ENCODE measurements around the gene TGM1. TPM values are rescaled to one million over a fixed set of nuclear protein-coding genes. Genes with fewer than 3 reads are reported as not detected.
A peak's percentile ranks its signal among the peaks of the same experiment; 100 is the strongest.

TGM1 gene
- total RNA-seq, 1 donor from 2014 or later, result 0.64 TPM

DNA sequence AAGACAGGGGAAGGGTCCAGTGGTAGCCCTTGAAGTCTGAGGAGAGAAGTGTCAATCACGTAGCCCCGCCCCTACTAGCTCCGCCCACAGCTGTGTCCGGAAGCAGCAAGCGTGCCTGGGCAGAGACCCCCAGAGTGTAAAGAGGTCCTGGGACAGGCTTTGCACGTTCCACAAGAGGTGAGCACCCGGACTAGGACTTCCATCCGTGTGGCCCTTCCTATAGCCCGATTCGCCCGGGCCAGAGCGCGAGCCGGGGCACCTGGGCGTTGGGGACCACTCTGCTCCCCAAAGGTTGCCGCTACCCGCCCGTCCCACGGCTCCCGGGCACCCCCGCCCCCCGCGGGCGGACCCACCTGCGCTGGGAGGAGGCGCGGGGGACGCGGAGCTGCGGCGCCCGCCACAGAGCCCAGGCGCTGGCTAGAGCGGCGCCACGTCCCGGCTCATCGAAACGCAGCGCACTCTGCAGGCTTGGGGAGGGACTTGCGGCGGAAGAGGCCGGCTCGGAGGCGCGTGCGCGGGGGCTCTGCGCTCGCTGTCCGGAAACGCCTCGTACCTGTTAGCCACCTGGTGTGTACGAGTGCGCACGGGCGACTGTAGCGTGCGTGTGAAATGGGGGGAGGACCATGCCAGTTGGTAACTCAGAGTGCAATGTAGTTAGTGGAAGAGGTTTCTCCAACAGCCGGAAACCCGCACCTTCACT, 8.3 kb upstream of the TGM1 start, which contains the start of gene RABGGTA:
RABGGTA (minus strand) TSS at position 464 of the 700 bp plus-strand sequence. CDS start 482 bp downstream, outside the sequence.
- DNase-seq (ENCODE audit: low read depth in 2 of 2), result peak; percentile 78 to 90

DNA sequence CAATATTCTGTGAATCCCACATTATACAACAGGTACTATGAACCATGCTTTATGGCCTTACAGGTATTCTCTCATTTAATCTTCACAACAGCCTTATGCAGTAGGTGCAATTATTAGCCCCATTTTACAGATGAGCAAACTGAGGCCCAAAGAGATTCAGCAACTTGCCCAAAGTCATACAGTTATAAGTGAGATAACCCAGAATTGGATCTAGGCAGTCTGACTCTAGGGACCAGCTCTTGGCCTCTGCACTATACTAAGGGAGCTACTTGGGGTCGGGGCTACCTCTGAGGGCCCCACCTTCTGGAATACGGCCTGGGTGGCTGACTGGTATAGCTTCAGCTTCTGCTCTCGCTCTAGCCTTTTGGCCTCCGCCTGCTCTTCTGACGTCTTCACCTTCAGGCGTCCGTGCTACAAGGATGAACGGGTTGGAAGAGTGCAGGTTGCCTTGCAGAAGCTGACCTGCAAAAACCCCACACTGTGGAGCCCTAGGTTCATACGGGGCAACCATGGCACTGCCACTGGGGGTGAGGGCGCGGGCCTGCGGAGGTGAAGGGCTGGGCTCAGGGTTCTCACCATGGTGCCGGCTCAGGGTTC, 7.7 kb upstream of the TGM1 start:
- DNase-seq (ENCODE audit: low read depth in 2 of 2), result no peak

DNA sequence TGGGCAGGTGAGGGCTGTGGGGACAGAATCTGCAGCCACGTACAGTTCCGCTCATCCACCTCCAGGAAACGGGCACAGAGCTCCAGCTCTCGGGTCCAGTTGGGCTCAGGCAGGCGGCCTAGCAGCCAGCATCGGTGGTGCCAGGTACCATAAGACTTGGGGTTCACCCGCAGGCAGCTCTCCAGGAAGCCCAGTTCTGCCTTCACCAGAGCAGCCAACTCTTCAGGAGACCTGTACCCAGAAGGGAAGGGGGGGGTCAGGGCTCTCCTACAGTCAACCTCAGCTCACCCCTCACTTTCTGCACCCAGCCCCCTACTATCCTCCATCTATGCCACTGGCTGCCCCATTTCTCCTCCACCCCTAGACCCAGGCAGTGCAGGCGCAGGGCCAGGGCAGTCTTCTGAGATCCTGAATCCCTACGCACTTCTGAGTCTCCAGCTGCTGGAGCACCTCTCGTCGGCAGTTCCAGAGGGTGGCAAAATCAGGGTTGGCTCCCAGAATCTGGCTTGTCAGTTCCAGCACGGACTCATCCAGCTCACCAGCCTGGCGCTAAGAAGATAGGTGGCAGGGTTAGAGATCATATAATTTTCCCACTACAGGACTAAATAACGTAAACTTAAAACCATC, 7.0 kb upstream of the TGM1 start:
- DNase-seq (ENCODE audit: low read depth in 2 of 2), result no peak

DNA sequence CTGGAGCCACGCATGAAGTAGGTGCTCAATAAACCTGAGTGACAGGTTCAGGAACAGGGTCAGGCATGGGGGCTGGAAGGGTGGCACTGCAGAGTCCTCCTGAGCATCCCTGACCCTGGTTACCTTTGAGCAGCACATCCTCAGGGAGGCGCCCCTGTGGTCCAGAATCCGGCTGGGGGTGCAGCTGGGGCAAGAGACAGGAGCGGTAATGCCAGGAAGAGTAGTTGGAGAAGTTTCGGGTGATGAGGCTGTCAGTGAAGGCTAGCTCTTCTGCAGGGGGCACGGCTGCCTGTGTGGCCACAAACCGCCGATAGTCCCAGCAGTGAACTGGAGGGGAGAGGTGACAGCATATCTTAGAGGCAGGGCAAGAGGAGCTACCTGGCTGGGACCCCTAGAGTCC, 6.4 kb upstream of the TGM1 start:
- DNase-seq (ENCODE audit: low read depth in 2 of 2), result no peak

DNA sequence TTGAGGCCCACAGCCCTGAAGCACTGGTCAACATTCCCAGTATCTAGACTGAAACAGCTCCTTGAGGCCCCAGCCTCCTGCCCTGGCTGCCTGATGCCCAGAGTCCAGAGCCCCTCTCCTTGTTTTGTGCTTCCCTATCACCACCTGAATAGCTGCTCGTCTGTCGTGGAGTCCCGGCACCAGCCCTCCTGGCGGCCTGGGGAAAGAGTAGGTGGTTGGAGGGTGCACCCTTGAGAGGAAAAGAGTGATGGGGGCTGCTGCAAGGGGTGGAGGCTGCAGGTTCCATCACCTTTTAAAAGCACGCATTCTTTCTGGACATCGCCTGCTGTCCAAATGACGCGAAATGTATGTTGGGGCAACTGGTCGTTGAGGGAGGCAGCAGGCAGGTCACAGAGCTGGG, 5.2 kb upstream of the TGM1 start:
- DNase-seq (ENCODE audit: low read depth in 2 of 2), result no peak

DNA sequence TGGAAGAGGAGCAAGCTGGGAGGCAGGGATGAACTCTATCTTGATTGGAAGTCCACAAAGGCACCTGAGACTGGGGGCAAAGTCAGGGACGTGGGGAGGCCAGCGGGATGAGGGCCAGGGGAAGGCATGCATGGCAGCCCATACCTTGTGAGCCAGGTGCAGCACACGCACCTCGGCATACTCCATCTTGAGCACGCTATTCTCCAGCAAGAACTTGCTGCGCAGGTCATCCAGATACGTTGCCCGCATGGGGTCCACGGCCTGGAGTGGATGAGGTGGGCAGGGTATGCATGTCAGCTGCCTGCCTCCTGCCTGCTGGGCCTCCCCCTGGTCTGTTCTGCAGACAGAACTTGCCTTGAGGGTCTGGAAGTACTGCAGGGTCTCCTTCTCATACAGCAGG, 4.5 kb upstream of the TGM1 start:
- DNase-seq (ENCODE audit: low read depth in 2 of 2), result no peak

DNA sequence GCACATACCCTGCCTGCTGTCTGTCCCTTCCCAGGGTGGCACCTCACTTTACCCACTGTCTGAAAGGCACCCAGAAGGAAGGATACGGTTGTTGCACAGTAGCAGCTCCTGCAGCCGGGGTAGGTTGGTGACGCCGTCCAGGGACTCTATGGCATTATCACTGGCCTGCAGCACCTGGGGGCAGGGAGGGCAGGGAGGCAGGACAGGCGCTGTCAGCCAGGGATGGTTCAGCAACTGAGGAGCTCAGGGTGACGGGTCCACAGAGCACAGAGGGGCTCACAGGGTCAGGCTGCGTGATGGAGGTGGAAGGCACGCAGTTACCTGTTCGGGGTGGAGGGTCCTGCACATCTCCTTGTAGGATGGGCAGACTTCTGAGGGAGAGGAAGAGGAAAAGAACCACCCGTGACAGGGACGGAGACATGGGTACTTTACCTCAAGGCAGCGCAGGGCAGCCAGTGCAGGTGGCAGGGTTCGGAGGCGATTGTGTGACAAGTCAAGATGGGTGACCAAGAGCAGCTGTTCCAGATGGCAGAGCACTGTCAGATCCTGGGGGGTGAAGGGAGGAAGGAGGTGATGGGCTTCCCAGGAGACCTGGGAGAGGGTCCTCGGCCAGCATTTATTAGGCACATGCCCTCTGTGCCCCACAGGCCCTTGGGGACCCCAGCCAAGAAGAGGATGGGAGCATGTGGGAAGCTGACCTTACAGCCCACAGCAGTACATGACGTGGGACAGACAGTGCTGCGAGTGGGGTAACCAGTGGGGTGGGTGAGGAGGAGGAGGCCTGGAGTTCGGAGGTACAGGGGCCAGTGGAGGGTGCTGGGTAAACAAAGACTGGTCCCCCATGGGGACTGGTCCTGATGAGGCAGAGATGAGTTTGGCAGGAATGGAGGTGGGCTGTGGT, 3.6 kb upstream of the TGM1 start:
- no peak for DNase-seq (ENCODE audit: low read depth in 2 of 2)

DNA sequence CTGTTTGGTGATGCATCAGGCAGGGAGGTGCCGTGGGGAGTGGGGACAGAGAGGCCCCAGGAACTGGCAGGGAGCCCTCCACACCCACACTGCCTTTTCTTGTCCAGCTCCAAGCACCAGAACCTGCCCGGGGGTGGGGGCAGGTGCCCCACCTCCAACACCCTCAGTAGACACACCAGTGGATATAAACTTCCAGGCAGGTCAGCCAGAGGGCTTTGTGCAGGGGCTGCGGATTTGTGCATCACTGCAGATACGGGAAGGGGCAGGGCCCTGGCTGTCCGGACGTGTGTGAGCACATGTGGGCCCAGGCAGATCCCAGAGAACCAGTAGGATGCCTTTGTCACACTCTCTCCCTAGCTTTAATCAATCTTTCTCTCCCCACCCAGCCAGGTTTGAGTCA, 1.3 kb upstream of the TGM1 start:
- DNase-seq (ENCODE audit: low read depth in 2 of 2), result no peak

DNA sequence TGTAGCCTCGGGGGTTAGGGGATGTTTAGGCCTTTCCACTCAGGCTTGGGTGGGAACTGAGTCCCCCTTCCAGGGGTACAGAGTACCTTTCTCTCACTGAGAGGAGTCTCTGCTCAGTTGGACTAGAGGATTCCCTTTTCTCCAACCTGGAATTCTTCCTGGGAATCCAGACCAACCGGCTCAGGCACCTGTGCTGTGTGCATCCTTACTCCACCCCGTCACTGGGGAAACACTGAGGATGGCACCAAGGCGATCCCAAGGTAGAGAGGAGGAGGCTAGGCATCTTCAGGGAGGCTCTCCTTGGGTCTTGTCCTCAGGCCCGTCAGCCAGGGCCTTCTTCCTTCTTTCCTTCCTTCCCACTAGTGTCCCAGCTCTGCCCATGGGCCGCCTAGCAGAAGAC, 871 bp upstream of the TGM1 start:
- DNase-seq (ENCODE audit: low read depth in 2 of 2), result no peak

DNA sequence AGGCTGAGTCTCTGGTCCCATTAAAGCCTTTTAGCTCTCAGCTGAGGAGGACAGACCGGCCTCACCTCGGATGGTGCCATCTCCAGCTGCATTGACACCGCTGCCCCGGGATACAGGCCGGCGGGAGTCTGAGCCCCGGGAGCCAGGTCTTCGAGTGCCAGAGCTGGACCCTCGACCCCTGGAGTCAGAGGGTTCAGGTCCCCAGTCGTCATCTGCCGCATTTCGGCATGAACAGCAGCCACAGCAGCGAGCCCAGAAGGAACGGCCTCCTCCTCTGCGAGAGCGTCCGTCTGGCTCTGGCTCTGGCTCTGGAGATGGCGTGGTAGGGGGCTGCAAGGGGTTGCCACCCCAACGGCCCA, 1.0 kb downstream of the TGM1 start:
- no peak for DNase-seq (ENCODE audit: low read depth in 2 of 2)

DNA sequence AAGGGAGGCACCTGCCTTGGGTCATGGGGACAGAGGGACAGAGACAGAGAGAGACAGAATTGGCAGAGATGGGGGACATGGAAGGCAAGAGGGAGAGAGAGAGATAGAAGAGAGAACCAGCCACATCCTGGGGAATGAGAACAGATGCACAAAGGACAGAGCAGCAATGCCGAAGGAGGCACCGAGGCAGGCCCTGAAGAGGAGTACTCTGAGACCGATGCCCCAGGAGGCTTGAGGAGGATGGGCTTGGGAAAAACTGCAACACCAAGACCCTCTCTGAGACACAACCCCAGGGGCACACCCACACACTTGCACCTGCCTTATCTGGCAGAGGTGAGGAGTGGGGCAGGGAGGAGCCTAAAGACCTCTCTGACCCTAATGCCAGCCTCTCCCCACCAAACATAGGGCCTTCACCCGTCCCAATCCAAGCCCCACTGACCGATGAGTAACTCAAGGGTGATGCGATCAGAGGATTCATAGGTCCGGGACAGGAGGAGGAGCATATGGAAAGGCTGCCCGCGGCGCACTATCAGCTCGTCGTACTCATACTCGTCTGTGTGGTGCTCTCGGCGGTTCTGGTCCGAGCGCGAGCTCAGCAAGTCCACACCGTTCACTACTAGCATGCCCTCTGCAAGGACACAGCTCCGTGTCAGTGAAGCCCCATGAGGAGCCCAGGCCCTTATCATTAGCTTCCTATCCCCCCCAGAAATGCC, 1.6 kb downstream of the TGM1 start:
- DNase-seq (ENCODE audit: low read depth in 2 of 2), result no peak

DNA sequence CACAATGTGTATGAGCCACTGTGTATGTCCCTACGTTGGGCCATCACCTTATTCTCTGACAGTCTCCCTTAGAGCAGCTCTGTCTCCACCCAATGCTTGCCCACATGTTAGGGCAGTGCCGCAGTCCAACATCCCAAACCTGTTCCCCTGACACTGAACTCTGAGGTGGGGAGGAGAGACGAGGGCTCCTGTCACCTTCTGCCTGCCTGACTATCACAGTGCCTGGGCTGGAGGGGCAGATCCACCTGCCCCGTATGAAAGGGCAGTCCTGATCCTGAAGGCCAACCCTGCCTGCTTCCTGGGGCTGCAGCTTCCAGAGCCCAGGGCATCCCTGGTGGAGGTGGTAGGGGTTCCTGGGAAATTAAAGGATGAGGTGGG, 2.2 kb downstream of the TGM1 start:
- no peak for DNase-seq (ENCODE audit: low read depth in 2 of 2)

DNA sequence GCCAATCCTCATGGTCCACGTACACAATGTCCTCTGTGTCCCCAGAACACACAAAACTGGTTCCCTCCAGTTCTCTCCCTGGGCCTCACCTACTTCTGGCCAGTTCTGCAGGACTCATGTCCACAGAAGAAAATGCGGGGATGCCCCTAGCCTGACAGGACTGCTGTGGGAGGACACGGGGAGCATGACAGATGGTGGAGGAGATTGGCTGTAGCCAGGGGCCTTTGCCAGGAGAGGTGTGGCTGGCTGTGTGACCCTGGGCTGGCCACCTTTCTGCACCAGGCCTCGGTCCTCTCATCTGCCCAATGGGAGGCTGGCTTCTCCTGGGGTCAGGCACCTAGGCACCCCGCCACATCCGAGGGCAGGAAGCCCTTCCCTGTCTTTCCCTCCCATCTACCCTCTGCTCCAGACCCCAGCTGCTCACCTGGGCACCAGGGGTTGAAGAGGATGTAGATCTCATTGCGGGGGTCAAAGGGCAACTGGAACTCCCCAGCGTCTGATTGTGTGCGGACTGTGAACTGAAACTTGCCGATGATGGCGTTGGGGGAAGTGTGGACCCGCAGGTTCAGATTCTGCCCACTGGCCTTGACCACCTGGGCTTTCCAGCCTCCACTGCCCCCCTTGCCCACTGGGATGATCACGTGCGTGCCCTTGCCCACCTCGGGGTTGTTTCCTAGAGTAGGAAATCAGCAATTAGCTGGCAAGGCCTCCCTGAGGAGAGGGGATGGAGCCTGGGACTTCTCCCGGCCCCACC, 2.8 kb downstream of the TGM1 start:
- no peak for DNase-seq (ENCODE audit: low read depth in 2 of 2)

DNA sequence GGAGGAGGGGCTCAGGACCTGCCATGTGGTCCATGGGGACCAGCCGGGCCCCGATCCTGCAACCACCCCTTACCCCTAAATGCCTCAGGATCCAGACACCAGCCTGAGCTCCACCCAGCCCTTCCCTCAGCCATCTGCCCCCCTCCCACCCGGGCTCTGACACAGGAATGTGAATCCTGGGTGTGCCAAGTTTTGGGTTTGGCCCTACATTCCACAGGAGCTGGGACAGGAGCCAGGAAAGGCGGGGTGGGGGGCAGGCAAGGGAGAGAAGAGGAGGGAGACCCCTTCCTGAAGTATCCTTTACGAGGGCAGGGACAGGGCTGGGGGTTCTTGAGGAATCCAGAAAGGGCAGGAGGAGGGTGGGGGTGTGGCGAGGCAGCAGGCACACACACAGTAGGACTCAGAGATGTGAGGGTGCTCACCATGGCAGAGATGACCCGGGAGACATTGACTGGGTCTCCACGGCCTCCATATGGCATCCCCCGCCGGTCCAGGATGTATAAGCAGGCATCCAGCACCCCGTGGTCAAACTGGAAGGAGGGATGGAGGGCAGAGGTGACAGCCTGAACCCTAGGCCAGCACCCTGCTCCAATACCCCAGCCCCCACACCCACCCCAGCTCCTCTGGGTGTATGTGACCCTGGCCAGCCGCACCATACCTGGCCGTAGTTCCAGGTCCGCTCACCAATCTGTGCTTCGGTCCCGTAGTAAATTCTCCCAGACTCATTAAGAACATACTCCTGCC, 3.5 kb downstream of the TGM1 start:
- no peak for DNase-seq (ENCODE audit: low read depth in 2 of 2)

DNA sequence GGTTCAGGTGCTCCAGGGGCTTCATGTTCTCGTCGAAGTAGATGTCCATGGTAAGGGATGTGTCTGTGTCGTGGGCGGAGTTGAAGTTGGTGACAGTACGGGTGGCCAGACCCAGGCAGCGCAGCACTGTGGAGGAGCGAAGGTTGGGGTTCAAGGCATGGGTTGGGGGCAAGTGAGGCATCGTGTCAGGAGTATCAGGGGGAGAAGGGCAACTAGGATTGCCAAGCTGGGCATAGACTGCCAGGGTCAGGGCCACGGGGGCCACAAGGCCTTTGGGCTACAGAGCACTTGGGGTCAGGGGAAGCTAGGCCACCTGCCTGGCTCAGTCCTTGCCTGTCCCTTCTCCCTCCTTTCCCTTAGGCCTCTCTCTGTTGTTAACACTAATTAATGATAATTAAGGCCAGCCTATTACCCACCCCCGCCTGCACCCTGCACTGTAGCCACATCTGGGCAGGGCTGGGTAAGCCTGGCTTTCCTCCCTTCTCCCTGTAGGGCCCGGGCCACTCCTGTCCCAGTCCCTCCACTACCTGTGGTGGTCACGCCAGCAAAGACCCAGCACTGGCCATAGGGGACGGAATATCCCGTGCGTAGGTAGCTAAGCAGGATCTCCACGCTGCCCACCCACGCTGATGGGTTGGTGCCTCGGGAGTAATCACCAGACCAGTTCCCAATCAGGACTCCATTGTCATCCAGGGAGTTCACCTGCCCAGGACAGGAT, 4.3 kb downstream of the TGM1 start:
- DNase-seq (ENCODE audit: low read depth in 2 of 2), result no peak

DNA sequence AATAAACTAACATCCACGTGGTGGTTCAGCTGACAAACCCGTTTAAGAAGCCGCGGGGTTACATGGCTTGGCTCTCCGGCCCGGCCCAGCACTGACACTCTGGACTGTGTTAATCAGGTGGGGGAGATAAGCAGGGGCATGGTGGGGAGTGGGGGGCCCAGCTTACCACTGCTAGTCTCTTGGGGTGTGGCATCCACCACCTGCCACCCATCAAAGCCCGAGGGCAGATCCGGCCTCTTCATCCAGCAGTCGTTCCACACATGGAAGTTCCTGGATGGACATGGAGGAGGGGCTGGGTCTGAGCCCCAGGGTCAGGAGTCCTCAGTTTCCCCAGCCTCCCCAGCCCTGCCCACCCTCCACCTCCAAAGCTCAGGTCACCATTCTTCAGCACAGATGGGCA, 4.9 kb downstream of the TGM1 start:
- DNase-seq (ENCODE audit: low read depth in 2 of 2), result no peak

DNA sequence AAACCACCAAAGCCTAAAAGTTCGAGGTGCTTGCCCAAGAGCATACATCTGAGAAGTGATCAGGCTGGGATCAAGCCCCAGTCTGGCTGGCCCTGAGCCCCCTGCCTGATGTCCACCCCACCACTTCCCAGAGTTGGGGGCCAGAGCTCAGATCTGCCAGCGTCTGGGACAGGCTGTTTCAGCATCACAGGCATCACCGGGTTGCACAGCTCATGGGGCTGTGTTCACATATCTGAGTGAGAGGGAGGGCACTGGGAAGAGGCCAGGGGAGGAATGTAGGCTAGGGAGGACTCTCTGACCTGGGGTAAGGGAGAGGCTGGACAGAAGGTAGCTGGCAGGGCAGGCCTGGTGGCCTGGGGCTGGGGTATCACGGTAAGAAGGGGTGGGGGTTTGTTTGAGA, 6.0 kb downstream of the TGM1 start:
- no peak for DNase-seq (ENCODE audit: low read depth in 2 of 2)

DNA sequence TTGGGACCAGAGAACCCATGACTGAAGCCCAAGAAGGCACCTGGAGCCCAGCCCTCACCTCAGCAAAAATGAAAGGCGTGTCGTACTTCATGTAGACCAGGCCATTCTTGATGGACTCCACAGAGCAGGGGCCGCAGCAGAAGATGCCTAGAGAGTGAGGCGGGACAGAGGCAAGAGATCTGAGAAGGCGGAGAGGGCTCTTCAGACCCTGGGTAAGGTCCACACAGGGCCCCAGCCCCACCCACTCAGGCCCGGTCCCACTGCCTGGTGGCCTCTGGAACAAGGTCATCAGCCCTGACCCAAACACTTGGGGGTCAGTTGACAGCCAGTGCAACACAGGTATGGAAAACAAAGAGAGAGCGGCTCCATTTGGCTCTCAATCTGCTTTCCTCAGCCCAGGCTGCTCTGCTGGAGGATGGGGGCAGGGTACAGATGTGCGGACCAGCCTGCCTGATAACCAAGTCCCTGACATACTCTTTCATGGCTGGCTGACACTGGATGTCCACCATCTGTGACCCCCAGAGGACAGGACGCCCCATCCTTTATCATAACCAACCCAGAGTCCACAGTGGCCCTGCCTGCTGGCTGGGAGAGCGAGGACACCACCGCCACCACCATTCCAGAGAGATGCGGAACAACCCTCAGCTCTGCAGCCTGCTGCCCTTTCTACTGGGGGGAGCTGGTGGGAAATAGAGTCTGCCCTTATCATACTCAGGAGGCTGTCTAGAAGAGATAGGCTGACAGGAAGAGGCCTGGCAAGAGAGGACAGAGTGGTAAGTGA, 6.9 kb downstream of the TGM1 start:
- DNase-seq (ENCODE audit: low read depth in 2 of 2), result no peak

DNA sequence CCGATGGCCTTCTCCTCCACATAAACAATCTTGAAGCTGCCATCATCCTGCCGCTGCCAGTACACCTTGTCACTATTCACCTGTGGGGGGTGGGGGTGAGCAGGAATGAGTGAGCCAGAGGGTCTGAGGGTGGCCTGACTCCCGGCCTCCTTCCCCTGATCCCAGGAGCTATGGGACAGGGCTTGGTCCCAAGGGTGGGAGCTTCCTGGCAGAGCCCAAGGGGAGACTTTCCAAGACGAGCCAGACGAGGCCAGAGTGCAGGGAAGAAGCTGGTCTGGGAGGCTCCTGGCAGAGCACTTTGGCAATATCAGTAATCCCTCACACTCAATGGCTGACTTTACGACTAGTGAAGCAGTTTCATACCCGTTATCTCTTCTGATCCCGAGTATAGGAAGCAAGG, 7.5 kb downstream of the TGM1 start:
- no peak for DNase-seq (ENCODE audit: low read depth in 2 of 2)
